Esophagus muscularis mucosa (tissue), 4 donors: ENCODE data around the gene TOP2A.
"Not testable (repeated sequence)": the region's sequence is repeated elsewhere in the genome, so short reads cannot be mapped to it uniquely, and the experiment has no call there.

Source experiments
- CTCF ChIP-seq, 3 experiments: fragments of 200-600 bp in 2 of 3; fragments of 450-650 bp in 1 of 3; sonication (generic) in 2 of 3; IDR thresholded peaks; one replicate each; pipeline ENCODE4 v1.5.1; 2017 to 2019; ENCODE audit warnings: antibody characterized with exemption in 3 of 3, mild to moderate bottlenecking in 2 of 3, moderate library complexity in 1 of 3
- EP300 ChIP-seq: sonication (generic); formaldehyde crosslinking; IDR thresholded peaks from one replicate; pipeline ENCODE4 v1.6.1; 2017; ENCODE audit warnings: antibody characterized with exemption
- POLR2A ChIP-seq: fragments of 450-650 bp; IDR thresholded peaks from one replicate; pipeline ENCODE4 v1.6.1; 2017; ENCODE audit warnings: antibody characterized with exemption, moderate library complexity, mild to moderate bottlenecking, low read depth

GRCh38 chr17:40414312-40414711 lies 3.4 kb downstream of the TOP2A start:
- TF ChIP-seq POLR2A; EP300; CTCF (IDR thresholded peaks at IDR 0.05): not testable (repeated sequence)
